ENCODE measurements around the gene MARS1.
"Not testable (repeated sequence)": the region's sequence is repeated elsewhere in the genome, so short reads cannot be mapped to it uniquely, and the experiment has no call there.

Gene MARS1

GRCh38 chr12:57487597-57488401 lies at the start of gene MARS1:
MARS1 (plus strand) TSS chr12:57488068; CDS start chr12:57488091, 23 bp downstream.
- DNase-seq, result peak; percentile 95

GRCh38 chr12:57438400-57438799 lies 49.5 kb upstream of the MARS1 start:
- DNase-seq, result no peak

GRCh38 chr12:57439762-57440266 lies 48.1 kb upstream of the MARS1 start:
- DNase-seq, result no peak

- not testable (repeated sequence) for DNase-seq
These were observed 46.5 kb upstream of the MARS1 start for GRCh38 chr12:57441393-57441792.

GRCh38 chr12:57441846-57442427 lies 45.9 kb upstream of the MARS1 start:
- no peak for DNase-seq

- not testable (repeated sequence) for DNase-seq
These were observed 43.5 kb upstream of the MARS1 start for GRCh38 chr12:57444337-57444736.

- DNase-seq, result no peak
These were observed 43.1 kb upstream of the MARS1 start for GRCh38 chr12:57444744-57445143.

GRCh38 chr12:57446292-57446960 lies 41.4 kb upstream of the MARS1 start:
- DNase-seq, result no peak

GRCh38 chr12:57448669-57449068 lies 39.2 kb upstream of the MARS1 start:
- DNase-seq, result no peak

- DNase-seq, result no peak
These were observed 38.5 kb upstream of the MARS1 start for GRCh38 chr12:57449375-57449774.

GRCh38 chr12:57450057-57450456 lies 37.8 kb upstream of the MARS1 start:
- no peak for DNase-seq

- no peak for DNase-seq
These were observed 36.6 kb upstream of the MARS1 start for GRCh38 chr12:57451233-57451778.

GRCh38 chr12:57452181-57452936 lies 35.5 kb upstream of the MARS1 start:
- DNase-seq, result no peak

- no peak for DNase-seq
These were observed 34.8 kb upstream of the MARS1 start for GRCh38 chr12:57452937-57453509.

GRCh38 chr12:57454213-57454565 lies 33.7 kb upstream of the MARS1 start:
- no peak for DNase-seq

GRCh38 chr12:57454566-57455373 lies 33.1 kb upstream of the MARS1 start, which contains the start of gene INHBE:
INHBE (plus strand) TSS chr12:57455307; CDS start chr12:57455537, 230 bp downstream.
- peak; percentile 82 for DNase-seq

- DNase-seq, result peak; percentile 82
These were observed 32.3 kb upstream of the MARS1 start for GRCh38 chr12:57455374-57456144.

GRCh38 chr12:57456145-57456700 lies 31.6 kb upstream of the MARS1 start:
- DNase-seq, result peak; percentile 26

GRCh38 chr12:57456737-57457490 lies 31.0 kb upstream of the MARS1 start:
- DNase-seq, result no peak

Measured in NCI-H2107 (cell line).